Stomach (tissue), 9 donors: ENCODE data around the gene RGS19. TPM values are rescaled to one million over a fixed set of nuclear protein-coding genes. Genes with fewer than 3 reads are reported as not detected.
A peak's percentile ranks its signal among the peaks of the same experiment; 100 is the strongest.
"Not testable (repeated sequence)": the region's sequence is repeated elsewhere in the genome, so short reads cannot be mapped to it uniquely, and the experiment has no call there.

Experiments
- DNase-seq, 2 donors: peaks; one replicate each; pipeline versions ENCODE4 v3.0.0 to v3.0.0-alpha.2; 2013 to 2019
- H3K27ac ChIP-seq, 5 donors: fragments of 200-600 bp in 4 of 5; sonication (generic) in 4 of 5; one replicate each; pipeline ENCODE4 v1.5.1; 2013 to 2019; ENCODE audit warnings: mild to moderate bottlenecking in 1 of 5, moderate library complexity in 1 of 5
- H3K27me3 ChIP-seq, 3 donors: fragments of 200-600 bp; sonication (generic); one replicate each; pipeline ENCODE4 v1.5.1; 2017 to 2019; ENCODE audit warnings: mixed run types in 1 of 3
- H3K36me3 ChIP-seq, 4 donors: fragments of 200-600 bp; sonication (generic); 1 replicate in 3 of 4; 2 replicates in 1 of 4; pipeline ENCODE4 v1.5.1; 2016 to 2019
- H3K4me1 ChIP-seq, 4 donors: fragments of 200-600 bp; sonication (generic); one replicate each; pipeline ENCODE4 v1.5.1; 2016 to 2019
- H3K4me3 ChIP-seq, 4 donors: fragments of 200-600 bp; sonication (generic) in 3 of 4; one replicate each; pipeline ENCODE4 v1.5.1; 2016 to 2019; ENCODE audit warnings: mild to moderate bottlenecking in 1 of 4
- H3K9me3 ChIP-seq, 4 donors: fragments of 200-600 bp; sonication (generic); one replicate each; pipeline ENCODE4 v1.5.1; 2016 to 2019
- EP300 ChIP-seq: sonication (generic); formaldehyde crosslinking; IDR thresholded peaks from one replicate; pipeline ENCODE4 v1.6.1; 2017; ENCODE audit warnings: antibody characterized with exemption
- POLR2A ChIP-seq, 4 donors: fragments of 450-650 bp; IDR thresholded peaks; one replicate each; pipeline ENCODE4 v1.6.1; 2016; ENCODE audit warnings: antibody characterized with exemption in 4 of 4, control low read depth in 2 of 4, mild to moderate bottlenecking in 1 of 4, moderate library complexity in 1 of 4
- POLR2AphosphoS5 ChIP-seq, 3 donors: sonication (generic); formaldehyde crosslinking; IDR thresholded peaks; one replicate each; pipeline ENCODE4 v1.6.1; 2016; ENCODE audit warnings: antibody characterized with exemption in 3 of 3
- WGBS, 5 donors: extraction: QIAGEN DNeasy Blood & Tissue Kit in 3 of 5; methylation state at CpG; one replicate each; pipeline versions ENCODE4 v1.1.5 to v1.1.7; 2013 to 2018; 5-methylcytosine and 5-hydroxymethylcytosine counted together
- intact Hi-C: fragments of 100-400 bp; cut with DNase I; formaldehyde crosslinking; loops from one replicate; pipeline ENCODE4 v1.15.1; 2023; ENCODE audit warnings: low total_unique reads
- polyA plus RNA-seq, 3 donors: library from polyadenylated mRNA; stranded (reverse); fragments of 200-250 nt; gene quantifications; one replicate each; pipeline ENCODE4 v1.2.3, GENCODE V29; 2013
- total RNA-seq, 5 donors: library from RNA; depleted of rRNA; stranded (reverse); fragments of >200 nt; gene quantifications; one replicate each; pipeline versions ENCODE4 v1.1.0 to v1.2.3, GENCODE V29; 2014 to 2016
- TF ChIP-seq, protein P1 (sequence below), 7 experiments: fragments of 450-650 bp in 4 of 7; fragments of 200-600 bp in 3 of 7; sonication (generic) in 3 of 7; IDR thresholded peaks; one replicate each; pipeline ENCODE4 v1.5.1; 2016 to 2019; ENCODE audit warnings: antibody characterized with exemption in 7 of 7, control low read depth in 2 of 7, mild to moderate bottlenecking in 1 of 7
- donor health status: healthy with polysubstance abuse.
- donor health status: Bipolar disorder and iron deficiency.
- donor health status: healthy.

Gene RGS19
- total and polyA plus RNA-seq, 8 donors = 3.1 to 17.2 (median 10.1) TPM; not detected in 3

DNA sequence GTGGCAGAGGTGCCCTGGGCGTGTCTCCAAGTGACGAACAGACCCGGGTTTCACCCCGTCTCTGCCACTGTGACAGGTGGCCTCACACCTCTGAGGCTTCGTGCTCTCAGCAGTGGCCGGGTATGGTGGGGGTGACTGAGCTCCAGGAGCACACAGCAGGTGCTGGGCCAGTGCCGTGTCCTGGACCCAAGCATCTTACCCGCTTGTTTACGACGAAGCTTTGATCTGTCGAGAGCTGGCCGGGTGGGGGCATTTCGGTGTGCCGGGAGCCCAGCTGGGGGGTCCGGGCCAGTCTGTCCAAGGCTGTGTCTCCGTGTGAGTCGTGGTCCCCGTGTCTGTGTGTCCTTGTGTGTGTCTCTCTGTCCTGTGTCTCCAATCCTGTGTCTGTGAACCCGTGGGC lies 12.0 kb upstream of the RGS19 start:
- Histone ChIP-seq H3K4me3 (no peak overlapping the region), H3K27ac (no peak overlapping the region), H3K27me3 (peaks cover 0 to 44% (median 12%) of the 10 kb centered on the region in 3 donors), H3K4me1 (no peaks in the 10 kb centered on the region), H3K36me3 (no peaks in the 10 kb centered on the region), H3K9me3 (peaks cover 0 to 5% (median 0%) of the 10 kb centered on the region in 4 donors)
- DNase-seq = no peak
- WGBS, 5 donors = 65 to 77% (median 70%) methylated on average over 10 to 19 of the region's 19 CpGs
- intact Hi-C loops = no loop called here
- TF ChIP-seq POLR2AphosphoS5 (IDR thresholded peaks at IDR 0.05) (no peak), EP300 (no peak), POLR2A (IDR thresholded peaks at IDR 0.05) (no peak)
- TF ChIP-seq, protein P1, sequence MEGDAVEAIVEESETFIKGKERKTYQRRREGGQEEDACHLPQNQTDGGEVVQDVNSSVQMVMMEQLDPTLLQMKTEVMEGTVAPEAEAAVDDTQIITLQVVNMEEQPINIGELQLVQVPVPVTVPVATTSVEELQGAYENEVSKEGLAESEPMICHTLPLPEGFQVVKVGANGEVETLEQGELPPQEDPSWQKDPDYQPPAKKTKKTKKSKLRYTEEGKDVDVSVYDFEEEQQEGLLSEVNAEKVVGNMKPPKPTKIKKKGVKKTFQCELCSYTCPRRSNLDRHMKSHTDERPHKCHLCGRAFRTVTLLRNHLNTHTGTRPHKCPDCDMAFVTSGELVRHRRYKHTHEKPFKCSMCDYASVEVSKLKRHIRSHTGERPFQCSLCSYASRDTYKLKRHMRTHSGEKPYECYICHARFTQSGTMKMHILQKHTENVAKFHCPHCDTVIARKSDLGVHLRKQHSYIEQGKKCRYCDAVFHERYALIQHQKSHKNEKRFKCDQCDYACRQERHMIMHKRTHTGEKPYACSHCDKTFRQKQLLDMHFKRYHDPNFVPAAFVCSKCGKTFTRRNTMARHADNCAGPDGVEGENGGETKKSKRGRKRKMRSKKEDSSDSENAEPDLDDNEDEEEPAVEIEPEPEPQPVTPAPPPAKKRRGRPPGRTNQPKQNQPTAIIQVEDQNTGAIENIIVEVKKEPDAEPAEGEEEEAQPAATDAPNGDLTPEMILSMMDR (IDR thresholded peaks at IDR 0.05) = no peak

DNA sequence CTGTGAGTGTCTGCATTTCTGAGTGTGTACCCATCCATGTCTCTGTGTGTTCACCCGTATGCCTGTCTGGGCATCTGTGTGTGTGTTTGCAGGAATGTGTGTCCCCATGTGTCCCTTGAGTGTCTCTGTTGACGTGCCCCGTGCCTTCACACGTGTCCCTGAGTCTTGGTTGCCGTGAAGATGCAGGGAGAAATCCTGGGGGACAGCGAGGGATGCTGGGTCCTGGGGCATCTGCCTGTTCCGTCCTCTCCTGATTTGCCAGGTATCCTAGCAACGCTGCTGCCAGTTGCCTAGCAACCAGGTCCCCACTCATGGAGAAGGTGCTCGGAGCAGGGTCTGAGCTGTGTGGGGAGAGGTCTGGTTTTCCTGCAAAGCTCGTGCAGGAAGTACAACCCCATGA lies 10.8 kb upstream of the RGS19 start:
- TF ChIP-seq EP300 = no peak
- Histone ChIP-seq H3K27ac (no peak overlapping the region), H3K36me3 (no peaks in the 10 kb centered on the region), H3K4me1 (no peaks in the 10 kb centered on the region), H3K27me3 (peaks cover 0 to 45% (median 18%) of the 10 kb centered on the region in 3 donors), H3K4me3 (no peak overlapping the region), H3K9me3 (peaks cover 0 to 5% (median 0%) of the 10 kb centered on the region in 4 donors)
- DNase-seq = no peak
- intact Hi-C loops = no loop called here
- WGBS, 5 donors = 32 to 64% (median 50%) methylated on average over 9 to 10 of the region's 10 CpGs

DNA sequence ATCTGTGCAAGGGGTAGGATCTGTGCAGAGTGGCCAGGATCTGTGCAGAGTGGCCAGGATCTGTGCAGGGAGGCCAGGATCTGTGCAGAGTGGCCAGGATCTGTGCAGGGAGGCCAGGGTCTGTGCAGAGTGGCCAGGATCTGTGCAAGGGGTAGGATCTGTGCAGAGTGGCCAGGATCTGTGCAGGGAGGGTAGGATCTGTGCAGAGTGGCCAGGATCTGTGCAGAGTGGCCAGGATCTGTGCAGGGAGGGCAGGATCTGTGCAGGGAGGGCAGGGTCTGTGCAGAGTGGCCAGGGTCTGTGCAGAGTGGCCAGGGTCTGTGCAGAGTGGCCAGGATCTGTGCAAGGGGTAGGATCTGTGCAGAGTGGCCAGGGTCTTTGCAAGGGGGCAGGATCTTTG lies 9.3 kb upstream of the RGS19 start:
- H3K9me3 ChIP-seq = not testable (repeated sequence)

DNA sequence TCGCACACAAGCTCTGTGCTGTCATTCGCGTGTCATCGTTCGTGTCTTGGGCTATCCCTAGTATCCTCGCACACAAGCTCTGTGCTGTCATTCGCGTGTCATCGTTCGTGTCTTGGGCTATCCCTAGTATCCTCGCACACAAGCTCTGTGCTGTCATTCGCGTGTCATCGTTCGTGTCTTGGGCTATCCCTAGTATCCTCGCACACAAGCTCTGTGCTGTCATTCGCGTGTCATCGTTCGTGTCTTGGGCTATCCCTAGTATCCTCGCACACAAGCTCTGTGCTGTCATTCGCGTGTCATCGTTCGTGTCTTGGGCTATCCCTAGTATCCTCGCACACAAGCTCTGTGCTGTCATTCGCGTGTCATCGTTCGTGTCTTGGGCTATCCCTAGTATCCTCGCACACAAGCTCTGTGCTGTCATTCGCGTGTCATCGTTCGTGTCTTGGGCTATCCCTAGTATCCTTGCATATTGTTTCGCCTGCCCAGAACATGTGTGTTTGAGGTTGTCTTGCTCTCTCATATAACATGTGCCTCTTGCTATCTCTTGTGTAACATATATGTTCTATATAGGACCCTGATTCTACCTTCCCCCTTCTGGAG lies 8.0 kb upstream of the RGS19 start:
- not testable (repeated sequence) for H3K36me3 ChIP-seq, H3K27ac ChIP-seq
- peaks cover 3 to 64% (median 31%) of the 10 kb centered on the region in 3 donors for H3K27me3 ChIP-seq

More for the DNA sequence above, 9.3 kb upstream of the RGS19 start:
- peaks cover 7 to 14% (median 14%) of the 10 kb centered on the region in 4 donors for H3K4me1 ChIP-seq
- intact Hi-C loops, DNase-seq, H3K27ac ChIP-seq, H3K36me3 ChIP-seq, H3K4me3 ChIP-seq: not testable (repeated sequence)
- peaks cover 3 to 61% (median 33%) of the 10 kb centered on the region in 3 donors for H3K27me3 ChIP-seq

DNA sequence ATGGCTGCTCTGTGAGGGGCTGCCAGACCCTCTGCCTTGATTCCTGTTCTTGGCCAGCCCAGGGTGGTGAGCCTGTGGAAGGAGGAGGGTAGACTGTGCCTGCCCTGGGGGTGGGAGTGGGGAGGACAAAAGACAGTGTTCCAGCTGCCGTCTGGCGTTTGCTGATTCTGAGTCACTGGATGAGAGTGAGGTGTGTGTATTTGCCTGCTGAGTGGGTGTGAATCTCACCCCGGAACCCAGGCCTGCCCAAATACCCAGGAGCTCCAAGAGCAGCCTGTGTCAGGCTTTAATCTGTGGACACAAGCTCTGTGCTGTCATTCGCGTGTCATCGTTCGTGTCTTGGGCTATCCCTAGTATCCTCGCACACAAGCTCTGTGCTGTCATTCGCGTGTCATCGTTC lies 7.5 kb upstream of the RGS19 start:
- TF ChIP-seq POLR2A (IDR thresholded peaks at IDR 0.05) (no peak), EP300 (no peak), POLR2AphosphoS5 (IDR thresholded peaks at IDR 0.05) (no peak)
- TF ChIP-seq, protein P1 (IDR thresholded peaks at IDR 0.05) = no peak
- DNase-seq = no peak
- H3K27ac ChIP-seq = no peak overlapping the region
- peaks cover 3 to 68% (median 31%) of the 10 kb centered on the region in 3 donors for H3K27me3 ChIP-seq
- intact Hi-C loops = no loop called here
- no peak overlapping the region for H3K4me3 ChIP-seq
- peaks cover 0 to 5% (median 0%) of the 10 kb centered on the region in 4 donors for H3K9me3 ChIP-seq
- H3K36me3 ChIP-seq = no peaks in the 10 kb centered on the region
- H3K4me1 ChIP-seq = peaks cover 14 to 32% (median 31%) of the 10 kb centered on the region in 4 donors
- 76 to 90% (median 81%) methylated on average over 7 to 11 of the region's 11 CpGs for WGBS, 5 donors

More for the DNA sequence above, 8.0 kb upstream of the RGS19 start:
- intact Hi-C loops, H3K9me3 ChIP-seq, DNase-seq, H3K4me3 ChIP-seq: not testable (repeated sequence)
- WGBS, 5 donors = 94 to 99% (median 96%) methylated on average over 6 to 10 of the region's 36 CpGs
- peaks cover 14 to 26% (median 25%) of the 10 kb centered on the region in 4 donors for H3K4me1 ChIP-seq

DNA sequence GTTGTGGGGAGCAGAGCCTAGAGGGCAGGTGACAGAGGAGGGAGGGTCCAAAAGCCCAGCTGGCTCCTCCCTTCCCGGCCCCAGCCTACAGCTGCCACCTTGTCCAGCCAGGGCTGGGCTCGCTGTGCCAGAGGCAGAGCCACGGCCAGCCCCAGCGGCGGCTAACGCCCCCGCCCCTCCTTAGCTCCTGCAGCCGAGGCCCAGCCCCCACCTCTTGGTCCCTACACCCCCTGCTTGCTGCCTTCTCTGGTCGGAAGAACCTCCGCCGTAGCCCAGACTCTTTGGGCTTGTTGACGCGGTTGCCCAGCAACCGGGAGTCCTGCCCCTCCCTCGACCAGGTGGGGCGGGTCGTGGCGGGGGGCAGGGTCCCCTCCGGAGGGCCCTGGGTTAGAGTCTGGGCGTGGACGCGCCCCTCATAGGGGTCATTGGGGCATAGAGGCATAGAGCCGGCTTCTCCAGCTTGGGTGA lies 5.4 kb upstream of the RGS19 start:
- peaks cover 3 to 66% (median 31%) of the 10 kb centered on the region in 3 donors for H3K27me3 ChIP-seq
- WGBS, 5 donors = 5 to 14% (median 10%) methylated on average over 16 to 23 of the region's 23 CpGs
- DNase-seq = no peak
- H3K4me3 ChIP-seq = peak overlapping the region in 1 of 4 donors; percentile 75
- H3K9me3 ChIP-seq = peaks cover 0 to 5% (median 0%) of the 10 kb centered on the region in 4 donors
- intact Hi-C loops = no loop called here
- H3K36me3 ChIP-seq = no peaks in the 10 kb centered on the region
- H3K27ac ChIP-seq = no peak overlapping the region
- peaks cover 14 to 50% (median 41%) of the 10 kb centered on the region in 4 donors for H3K4me1 ChIP-seq
- TF ChIP-seq EP300 (no peak), POLR2AphosphoS5 (IDR thresholded peaks at IDR 0.05) (no peak), POLR2A (IDR thresholded peaks at IDR 0.05) (no peak)
- TF ChIP-seq, protein P1 (IDR thresholded peaks at IDR 0.05) = no peak
